GM21390 (cell line): ENCODE data around the gene MEF2B.
"Not testable (repeated sequence)": the region's sequence is repeated elsewhere in the genome, so short reads cannot be mapped to it uniquely, and the experiment has no call there.

Experiments used
- ATAC-seq: cut with Tn5 transposase; IDR thresholded peaks from one replicate; pipeline ENCODE4 v1.9.1; 2021; ENCODE audit not compliant: unreplicated experiment

MEF2B gene

DNA sequence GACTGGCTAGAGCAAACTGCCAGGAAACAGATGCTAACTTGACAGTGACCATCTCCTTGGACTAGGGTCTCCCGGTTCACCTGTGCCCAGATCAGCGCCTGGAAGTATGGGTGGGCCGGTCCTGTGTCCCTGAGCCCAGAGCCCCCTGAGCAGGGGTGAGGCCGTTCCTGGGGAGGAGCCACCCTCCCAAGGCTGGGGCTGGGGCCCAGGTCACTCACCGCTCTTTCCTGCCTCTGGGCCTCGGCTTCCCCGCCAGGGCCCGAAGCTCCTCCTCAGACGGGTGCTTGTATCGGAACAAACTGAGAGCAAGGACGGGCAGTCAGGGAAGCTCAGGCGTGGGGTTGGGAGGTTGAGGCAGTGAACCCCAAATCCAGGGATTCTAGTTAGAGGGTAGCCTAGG lies 37.2 kb downstream of the MEF2B start:
- no peak for ATAC-seq

DNA sequence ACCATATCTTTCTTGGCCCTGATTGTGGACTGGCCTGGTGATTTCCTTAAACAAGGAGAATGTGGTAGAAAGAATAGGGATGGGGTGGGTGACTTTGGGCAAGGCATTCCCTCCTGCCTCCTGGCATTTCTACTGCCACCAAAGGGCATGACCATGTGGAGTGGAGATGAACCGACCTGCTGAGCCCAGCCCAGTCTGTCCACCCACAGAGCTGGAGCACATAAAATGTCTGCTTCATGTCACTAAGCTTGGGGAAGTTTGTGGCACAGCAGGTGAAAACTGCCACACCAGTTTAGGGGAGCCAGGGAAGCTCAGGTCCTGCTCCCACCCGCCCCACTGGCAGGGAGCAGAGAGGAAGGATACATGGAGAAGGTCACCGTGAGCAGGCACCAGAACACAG lies 38.1 kb downstream of the MEF2B start:
- no peak for ATAC-seq

DNA sequence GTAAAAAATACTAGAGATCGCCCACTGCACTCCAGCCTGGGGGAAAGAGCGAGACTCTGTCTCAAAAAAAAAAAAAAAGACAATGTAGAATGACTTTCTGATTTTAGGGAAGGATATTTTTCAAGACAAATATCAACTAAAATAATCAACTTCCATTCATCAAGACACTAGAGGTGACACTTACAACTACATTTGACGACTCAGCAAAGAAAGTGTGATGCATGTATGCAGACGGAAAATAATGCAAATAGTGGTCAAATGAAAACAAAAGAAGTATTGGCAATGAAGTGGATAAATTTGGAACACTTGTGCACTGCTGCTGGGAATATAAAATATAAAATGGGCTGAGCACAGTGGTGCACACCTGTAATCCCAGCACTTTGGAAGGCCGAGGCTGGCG lies 44.0 kb downstream of the MEF2B start:
- ATAC-seq, result no peak

GRCh38 chr19:19123386-19123785 lies 46.7 kb downstream of the MEF2B start:
- ATAC-seq, result no peak

DNA sequence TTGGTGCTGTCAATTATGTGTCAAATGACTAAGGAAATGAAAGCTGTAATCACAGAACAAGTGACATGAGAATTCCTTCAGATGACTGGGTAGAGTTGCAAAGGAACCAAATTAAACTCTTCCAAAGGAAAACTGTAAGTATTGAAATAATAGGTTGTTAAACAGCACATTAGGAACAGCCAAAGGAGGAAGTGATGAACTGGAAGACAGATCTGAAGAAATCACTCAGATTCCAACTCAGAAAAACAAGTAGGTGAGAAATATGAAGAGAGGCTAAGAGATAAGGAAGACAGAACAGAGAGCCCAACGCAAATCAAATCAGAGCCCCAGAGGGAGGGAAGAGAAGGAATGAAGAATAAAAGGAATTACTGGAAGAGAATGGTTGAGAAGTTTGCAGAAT lies 47.2 kb downstream of the MEF2B start:
- ATAC-seq, result no peak

GRCh38 chr19:19121371-19121770 lies 48.7 kb downstream of the MEF2B start:
- ATAC-seq, result no peak

GRCh38 chr19:19120308-19121231 lies 49.5 kb downstream of the MEF2B start:
- ATAC-seq, result no peak

DNA sequence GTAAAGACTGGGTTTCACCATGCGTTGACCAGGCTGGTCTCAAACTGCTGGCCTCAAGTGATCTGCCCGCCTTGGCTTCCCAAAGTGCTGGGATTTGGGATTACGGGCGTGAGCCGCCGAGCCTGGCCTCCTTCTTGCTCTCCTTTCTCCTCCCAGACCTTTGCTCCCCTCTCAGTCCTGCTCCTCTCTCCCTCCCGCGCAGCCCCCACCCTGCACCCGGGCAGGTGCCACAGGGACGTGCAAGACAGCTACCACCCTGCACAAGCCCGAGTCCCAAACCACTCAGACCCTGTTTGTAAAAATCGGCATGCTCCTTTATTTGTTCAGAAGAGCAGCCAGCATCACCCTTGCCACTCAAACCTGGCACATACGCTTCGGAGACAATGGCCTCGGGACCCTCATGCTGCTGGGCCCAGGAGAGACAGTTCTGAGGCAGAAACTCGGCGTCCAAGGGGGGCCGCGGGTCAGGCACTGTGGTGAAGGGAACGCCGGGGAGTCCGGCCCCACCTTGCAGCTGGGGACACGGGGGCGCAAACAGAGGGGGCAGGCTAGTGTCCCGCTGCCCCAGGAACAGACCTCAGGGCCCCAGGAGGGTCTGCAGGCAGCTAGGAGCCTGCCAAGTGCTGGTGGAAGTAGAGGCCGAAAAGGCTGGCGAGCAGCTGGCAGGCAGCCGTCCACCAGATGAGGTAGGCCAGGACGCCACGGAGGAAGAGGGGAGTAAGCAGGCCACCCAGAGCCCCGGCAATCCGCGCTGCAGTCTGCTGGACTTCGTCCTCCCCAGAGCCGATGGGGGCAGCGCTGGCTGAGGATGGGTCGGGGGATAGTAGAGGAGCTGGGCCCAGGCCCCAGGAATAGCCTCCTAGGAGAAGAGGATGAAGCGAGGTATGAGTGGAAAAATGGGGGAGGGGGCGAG lies 50.5 kb downstream of the MEF2B start:
- ATAC-seq, result no peak

GRCh38 chr19:19115954-19116353 lies 54.1 kb downstream of the MEF2B start:
- no peak for ATAC-seq

DNA sequence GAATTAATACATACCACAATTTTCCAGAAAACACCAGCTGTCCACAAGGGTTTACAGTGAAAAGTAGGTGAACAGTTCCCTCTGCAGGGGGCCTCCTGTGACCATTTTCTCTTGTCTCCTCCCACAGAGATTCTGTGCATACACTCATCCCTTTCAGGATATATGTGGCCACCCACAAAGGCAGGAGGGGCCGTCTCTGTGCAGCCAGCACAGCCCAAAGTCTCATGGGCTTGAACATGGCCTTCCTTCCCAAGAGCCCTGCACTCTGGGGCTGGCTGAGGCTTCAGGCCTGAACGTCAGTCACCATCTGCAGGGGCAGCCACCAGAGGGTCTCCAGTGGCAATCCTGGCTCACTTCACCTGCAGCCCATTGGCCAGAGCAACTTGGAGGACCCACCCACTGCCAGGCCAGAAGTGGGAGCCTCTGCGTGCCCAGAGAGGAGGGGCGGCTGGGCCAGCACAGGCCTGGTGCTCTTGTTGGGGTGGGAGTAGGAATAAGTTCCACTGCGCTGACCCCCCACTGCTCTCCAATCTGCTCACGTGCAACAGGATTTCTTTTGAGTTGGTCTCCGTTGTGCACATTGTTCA lies 56.9 kb downstream of the MEF2B start:
- no peak for ATAC-seq

DNA sequence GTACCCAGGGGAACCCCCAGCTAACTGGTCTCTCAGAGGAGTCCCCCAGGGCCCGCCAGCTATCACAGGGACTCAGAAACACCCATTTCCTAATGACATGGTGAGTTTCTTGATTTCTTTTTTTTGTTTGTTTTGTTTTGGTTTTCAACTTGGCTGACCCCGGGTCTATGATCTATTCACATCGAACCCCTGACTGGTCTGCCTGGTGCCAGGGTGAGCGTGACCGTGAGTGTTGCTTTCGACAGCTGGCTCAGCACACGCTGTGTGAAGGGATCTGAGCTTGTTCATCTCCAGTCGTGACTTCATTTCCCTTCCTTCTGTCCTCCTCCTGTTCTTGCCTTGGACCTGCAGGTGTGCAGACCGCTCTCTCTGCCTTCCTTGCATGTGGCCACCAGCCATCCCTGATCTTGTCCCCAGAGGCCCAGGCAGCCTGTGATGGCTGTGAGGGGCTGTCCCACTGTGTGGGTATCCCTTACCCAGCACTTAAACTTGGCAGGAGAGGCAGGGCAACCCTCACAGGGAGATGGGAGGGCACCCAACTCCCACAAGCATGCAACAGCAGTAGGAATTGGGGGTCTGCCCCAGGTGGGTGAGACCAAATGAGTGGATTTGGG lies 58.0 kb downstream of the MEF2B start:
- no peak for ATAC-seq

DNA sequence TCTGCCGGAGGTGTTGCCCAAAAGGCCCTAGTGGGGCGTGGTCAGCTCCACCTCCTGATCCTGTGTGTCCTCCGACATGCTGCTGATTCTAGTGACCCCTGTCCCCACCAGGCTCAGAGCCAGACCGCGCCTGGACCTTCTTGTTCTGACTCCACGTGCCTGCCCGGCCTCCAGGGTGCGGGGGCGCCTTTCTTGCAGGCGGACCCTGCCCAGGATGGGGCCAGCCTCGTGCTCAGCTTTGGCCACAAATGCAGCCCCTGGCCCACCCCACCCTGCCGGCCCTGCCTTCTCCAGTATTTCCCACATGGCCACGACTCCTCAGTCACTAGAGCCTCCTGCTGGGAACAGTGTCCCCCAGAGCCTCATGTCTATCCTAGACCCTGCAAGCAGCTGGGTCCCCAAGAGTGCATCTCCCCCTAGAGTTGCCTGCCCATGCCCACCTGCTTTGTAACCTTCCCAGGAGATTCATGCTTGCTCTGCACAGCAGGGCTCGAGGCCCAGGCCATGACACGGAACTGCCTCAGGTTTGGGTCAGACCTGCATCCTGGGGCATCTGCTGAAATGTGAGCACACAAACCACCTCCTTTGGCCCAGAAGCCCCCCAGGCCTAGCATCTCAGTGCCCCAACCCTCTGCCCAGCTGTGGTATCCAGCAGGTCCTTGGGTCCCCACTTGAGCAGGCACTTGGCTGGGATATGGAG lies 58.8 kb downstream of the MEF2B start:
- no peak for ATAC-seq

GRCh38 chr19:19110410-19111135 lies 59.5 kb downstream of the MEF2B start:
- ATAC-seq, result no peak

- ATAC-seq, result no peak
Observed at GRCh38 chr19:19109601-19110000, 60.5 kb downstream of the MEF2B start.

DNA sequence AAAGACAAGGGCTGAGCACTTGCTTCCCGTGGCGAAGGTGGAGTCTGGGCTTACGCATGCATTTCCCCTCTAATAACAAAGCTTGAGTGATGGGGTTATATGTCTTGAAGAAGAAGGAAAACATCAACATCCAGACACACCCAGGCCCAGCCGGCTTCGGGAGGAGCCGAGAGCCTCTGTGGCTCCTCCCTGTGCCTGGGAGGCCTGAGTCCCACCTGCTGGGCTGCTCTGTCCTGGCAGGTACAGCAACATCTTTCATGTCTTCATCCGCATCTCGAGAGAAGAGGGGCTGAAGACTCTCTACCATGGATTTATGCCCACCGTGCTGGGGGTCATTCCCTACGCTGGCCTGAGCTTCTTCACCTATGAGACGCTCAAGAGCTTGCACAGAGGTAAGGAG lies 62.4 kb downstream of the MEF2B start:
- ATAC-seq, result no peak

DNA sequence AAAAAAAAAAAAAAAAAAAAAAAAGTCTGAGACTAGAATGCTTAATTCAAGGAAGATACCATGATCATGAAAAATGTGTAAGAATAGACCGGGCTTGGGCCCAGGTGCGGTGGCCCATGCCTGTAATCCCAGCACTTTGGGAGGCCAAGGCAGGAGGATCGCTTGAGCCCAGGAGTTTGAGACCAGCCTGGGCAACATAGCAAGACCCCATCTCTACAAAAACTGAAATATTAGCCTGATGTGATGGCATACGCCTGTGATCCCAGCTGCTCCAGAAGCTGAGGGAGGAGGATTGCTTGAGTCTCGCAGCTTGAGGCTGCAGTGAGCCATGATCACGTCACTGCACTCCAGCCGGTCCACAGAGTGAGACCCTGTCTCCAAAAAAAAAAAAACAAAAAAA lies 63.1 kb downstream of the MEF2B start:
- not testable (repeated sequence) for ATAC-seq

GRCh38 chr19:19106056-19106551 lies 64.0 kb downstream of the MEF2B start:
- no peak for ATAC-seq

- ATAC-seq, result no peak
Observed at GRCh38 chr19:19105365-19106055, 64.6 kb downstream of the MEF2B start.

- no peak for ATAC-seq
Observed at GRCh38 chr19:19103167-19103566, 66.9 kb downstream of the MEF2B start.
